GM12864 (cell line): Measurements from ENCODE around the gene RAD18.

Experiments
- DNase-seq: peaks from one replicate; pipeline ENCODE4 v3.0.0-alpha.2; 2011; ENCODE audit warnings: low read depth
- H3K4me3 ChIP-seq: 2 replicates; pipeline ENCODE4 v1.5.1; 2011; ENCODE audit warnings: mild to moderate bottlenecking, low read depth, low read length, control low read depth
- TF ChIP-seq, protein P1 (sequence below): IDR thresholded peaks from 2 replicates; pipeline ENCODE4 v1.5.1; 2011; ENCODE audit warnings: low read depth, mild to moderate bottlenecking, moderate library complexity, low read length, control low read depth, inconsistent platforms; ENCODE audit errors: missing control alignments

The RAD18 gene

DNA sequence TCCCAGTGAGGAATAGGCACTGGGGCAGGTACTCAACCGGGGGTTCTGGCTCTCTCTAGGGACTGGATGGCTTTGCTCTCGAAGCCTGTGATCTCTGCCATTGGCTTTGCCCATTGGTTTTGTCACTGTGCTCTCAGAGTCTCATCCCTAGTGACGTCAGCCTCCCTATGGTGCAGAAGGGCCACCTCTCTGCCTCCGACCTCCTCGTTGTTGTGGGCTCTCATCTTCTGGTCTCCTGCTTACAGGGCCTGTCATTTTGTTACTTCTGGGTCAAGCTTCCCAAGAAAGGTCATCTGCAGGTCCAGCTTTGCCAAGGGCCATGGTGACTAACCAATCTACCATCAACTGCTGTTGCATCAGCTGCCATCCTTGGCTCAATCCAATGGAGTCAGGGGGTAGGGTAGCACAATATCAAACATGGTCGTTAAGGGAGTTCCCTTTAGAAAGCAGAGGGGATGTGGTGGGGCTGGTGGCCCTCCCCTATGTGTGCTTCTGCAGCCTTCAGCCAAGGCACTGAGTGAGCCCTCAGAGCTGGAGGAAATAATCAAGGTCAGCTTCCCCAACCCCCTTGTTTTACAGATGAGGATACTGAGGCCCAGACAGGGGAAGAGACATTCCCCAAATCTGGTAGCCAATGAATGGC lies 13.4 kb upstream of the RAD18 start:
- no peak overlapping the region for H3K4me3 ChIP-seq
- DNase-seq, result no peak
- TF ChIP-seq, protein P1, sequence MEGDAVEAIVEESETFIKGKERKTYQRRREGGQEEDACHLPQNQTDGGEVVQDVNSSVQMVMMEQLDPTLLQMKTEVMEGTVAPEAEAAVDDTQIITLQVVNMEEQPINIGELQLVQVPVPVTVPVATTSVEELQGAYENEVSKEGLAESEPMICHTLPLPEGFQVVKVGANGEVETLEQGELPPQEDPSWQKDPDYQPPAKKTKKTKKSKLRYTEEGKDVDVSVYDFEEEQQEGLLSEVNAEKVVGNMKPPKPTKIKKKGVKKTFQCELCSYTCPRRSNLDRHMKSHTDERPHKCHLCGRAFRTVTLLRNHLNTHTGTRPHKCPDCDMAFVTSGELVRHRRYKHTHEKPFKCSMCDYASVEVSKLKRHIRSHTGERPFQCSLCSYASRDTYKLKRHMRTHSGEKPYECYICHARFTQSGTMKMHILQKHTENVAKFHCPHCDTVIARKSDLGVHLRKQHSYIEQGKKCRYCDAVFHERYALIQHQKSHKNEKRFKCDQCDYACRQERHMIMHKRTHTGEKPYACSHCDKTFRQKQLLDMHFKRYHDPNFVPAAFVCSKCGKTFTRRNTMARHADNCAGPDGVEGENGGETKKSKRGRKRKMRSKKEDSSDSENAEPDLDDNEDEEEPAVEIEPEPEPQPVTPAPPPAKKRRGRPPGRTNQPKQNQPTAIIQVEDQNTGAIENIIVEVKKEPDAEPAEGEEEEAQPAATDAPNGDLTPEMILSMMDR, result no peak

DNA sequence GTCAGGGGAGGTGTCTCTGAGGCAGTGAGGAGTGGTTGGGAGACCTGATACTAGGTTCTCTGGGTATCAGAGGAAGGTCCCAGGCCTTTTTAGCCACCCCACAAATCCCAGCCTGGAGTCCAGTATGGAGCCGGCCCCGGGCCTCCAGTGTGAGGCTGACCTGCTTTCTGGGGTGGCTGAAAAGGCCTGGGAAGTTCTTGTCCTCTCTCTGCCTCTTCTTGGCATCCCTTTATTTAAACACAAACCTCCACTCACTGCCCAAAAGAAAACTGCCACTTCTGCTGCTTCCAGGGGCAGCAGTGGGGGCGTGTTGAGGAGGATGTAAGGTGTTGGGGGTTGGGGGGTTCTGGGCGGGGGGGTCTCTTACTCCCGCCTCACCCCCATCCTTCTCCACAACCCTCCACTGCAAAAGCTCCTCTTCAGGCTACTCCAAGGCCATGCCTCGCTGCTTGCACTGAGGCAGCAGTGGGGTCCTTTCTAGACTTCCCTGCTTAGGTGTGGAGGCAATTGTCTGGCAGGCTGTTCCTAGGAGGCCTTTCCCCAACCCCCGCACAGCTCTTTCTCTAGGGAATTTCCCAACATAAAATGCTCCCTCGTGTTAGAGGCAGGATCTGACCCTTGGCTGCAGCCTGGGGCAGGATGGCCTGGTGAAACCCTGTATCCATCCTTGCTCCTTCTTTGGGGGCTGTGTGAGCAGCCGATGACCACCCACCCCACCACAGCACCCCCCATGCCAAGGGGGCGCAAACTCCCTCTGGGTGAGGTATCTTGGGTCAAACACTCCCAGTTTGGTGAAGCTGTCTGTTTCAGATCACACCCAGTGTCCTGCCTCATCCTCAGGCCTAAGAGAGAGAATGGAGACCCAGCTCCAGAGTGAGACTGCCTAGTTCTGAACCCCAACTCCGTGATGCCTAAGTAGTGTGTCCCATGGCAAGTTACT lies 12.1 kb upstream of the RAD18 start:
- H3K4me3 ChIP-seq, result no peak overlapping the region
- TF ChIP-seq, protein P1, result no peak
- no peak for DNase-seq

- DNase-seq, result no peak
- no peak overlapping the region for H3K4me3 ChIP-seq
- TF ChIP-seq, protein P1, result no peak
Observed at GRCh38 chr3:8974458-8974857, 11.2 kb upstream of the RAD18 start.

- TF ChIP-seq, protein P1, result no peak
- H3K4me3 ChIP-seq, result no peak overlapping the region
- DNase-seq, result peak; percentile 5
Observed at GRCh38 chr3:8972639-8973038, 9.4 kb upstream of the RAD18 start.

DNA sequence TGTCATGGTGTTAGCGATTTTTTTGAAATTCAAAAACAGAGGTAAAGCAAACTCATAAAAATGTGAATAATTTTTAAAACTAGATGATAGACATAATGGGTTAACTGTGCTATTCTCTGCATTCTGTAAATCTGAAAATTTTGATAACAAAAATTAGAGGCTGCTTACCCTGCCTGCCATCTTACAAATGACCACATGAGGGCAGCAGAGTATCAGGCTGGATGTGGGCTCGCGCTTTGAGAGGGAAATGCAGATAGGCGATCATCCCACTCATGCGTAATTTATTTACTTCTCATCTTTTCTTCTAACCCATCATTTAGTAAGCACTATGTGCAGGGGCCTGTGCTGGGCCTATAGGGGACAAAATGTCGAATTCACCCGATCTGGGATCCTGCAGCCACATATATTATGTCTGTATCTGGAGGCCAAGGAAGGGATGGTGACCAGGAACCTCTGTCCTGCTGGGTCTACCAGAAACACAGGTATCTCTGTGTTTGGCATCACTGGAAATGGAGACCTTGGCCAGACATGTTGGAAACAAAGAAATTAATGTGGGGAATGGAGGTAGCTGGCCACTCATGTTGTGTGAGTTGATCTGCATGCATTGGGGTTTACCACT lies 7.8 kb upstream of the RAD18 start:
- TF ChIP-seq, protein P1, result peak; percentile 92
- peak; percentile 30 for DNase-seq
- no peak overlapping the region for H3K4me3 ChIP-seq

DNA sequence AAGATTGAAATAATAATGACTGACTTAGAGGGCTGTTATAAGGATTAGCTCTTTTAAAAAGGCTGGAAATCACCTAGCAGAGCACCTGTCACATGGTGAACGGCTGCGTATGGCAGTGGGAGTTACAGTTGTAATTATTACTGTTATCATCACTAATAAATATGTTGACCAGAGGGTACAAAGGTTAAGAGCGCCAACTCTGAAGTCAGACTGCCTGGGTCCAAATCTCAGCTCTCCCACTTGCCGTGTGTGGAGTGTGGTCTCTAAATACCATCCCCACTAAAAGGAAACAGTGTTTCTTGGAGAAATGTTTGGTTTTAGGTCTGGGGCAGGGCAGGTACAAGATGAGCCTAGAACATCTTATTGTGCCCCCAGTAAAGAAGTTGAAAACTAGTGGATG lies 6.0 kb upstream of the RAD18 start:
- no peak for DNase-seq
- TF ChIP-seq, protein P1, result no peak
- H3K4me3 ChIP-seq, result no peak overlapping the region
